ENCODE measurements around the gene CBARP.

Gene CBARP

DNA sequence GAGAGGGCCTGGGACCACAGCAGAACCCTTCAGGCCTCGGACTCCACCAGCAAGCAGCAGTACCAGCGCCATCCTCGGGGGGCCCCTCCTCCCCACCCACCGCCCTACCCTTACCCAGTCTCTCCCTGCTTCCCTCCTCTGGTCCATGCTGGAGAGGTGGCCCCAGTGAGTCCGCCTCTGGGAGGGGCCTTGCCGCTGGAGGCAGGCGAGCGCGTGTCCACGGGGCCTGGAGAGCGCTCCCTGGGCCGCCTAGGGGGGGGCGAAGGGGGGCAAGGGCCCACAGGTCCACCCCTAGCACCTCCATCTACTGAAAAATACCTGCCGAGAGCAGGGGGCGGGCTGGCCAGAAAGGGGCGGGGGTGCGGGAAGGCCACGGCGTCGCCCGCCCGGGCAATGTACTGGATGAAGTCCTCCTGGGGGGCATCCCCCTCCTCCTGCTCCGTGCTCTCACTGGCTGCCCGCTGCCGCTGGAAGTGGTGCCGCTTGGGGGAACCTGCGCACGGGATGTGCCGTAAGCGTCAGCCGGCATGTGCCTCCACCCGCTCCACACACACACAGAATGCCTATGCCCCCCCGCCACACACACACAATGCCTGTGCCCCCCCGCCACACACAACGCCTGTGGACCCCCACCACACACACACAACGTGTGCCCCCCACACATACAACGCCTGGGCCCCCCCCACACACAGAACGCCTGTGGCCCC, 6.9 kb downstream of the CBARP start:
- TF ChIP-seq POLR2A (IDR thresholded peaks at IDR 0.05; ENCODE audit: low read depth, low read length), result no peak
- FAIRE-seq (no peak), DNase-seq (ENCODE audit: insufficient read length, low spot score) (no peak)

DNA sequence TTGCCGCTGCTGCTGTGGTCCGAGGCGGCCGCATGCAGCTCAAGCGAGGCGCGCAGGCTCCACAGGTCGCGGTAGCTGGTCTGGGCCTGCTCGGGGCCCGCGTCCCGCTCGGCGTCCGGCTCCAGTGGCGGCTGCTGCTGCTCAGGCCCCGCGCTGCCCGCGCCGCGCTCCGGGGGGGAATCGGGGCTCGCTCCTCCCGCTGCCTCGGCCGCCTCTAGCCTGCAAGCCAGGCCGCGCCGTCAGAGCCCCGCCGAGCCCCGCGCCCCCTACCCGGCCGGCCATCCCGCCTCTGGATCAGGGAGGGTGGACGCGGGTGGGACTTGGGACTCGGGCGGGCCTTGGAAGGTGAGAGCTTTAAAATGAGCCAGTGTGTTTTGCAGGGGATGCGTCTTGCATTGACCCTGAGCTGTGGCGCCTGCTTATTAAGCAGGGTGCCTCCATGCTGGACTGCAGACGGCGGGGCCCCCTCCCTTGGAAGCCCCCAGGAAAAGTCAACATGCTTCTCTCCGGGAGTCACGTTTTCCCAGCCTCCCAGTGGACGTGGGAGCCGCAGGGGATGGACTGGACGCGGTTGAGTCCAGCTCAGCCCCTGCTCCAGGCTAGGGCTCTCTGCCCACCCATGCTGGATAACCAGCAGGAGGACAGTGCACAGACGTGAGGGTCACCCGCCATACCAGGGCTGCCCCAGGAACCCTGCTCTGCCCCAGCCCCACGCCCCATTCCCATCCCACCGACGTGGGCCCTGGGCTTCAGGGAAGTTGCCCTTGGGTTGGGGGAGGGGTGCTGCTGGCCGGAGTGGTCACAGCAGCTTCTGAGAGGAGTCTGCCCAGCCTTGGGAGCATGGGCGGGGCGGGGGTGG, 7.7 kb downstream of the CBARP start:
- FAIRE-seq (no peak), DNase-seq (ENCODE audit: insufficient read length, low spot score) (no peak)
- TF ChIP-seq POLR2A (IDR thresholded peaks at IDR 0.05; ENCODE audit: low read depth, low read length), result no peak

DNA sequence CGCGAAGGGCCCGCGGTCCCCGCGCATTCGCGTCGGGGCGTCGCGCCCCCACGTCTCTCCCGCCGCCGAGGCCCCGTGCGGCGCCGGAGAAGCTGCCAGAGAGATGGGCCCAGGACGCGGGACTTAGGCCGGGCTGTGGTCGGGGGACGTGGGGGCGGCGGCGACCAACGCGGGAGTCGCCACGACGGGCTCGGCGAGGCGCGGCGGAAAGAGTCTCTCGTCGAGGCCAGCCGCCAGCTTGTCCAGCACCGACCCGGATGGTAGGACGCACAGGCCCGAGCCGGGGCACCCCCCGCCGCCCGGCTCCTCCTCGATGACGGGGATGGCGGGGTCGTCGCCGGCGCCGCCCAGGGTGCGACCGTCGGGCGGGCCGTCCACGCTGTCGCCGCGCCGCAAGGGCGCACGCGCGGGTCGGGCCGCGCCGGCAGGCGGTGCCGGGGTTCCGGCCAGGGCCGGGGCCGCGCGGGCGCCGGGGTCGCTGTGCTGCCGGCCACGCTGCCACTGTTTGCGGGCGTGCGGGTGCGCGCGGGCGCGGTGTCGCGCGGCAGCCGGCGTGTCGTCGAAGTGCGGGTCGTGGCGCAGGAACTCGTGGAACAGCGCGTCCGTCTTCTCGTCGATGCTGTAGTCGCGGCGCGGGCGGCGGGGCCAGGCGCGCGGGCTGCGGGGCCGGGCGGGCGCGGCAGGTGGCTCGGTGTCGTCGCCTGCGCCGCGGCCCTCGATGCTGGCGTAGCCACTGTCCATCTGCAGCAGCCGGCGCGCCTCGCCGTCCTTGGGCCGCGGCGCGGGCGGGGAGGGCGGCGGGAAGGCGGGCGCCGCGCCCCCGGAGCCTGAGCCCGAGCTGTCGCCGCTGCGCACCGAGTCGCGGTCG, 8.5 kb downstream of the CBARP start:
- DNase-seq (ENCODE audit: insufficient read length, low spot score), result no peak
- TF ChIP-seq POLR2A (IDR thresholded peaks at IDR 0.05; ENCODE audit: low read depth, low read length), result no peak
- no peak for FAIRE-seq

- TF ChIP-seq POLR2A (IDR thresholded peaks at IDR 0.05; ENCODE audit: low read depth, low read length), result no peak
- no peak for FAIRE-seq
These were observed 9.4 kb downstream of the CBARP start for GRCh38 chr19:1228161-1228957.

GRCh38 chr19:1227304-1228054, 10.3 kb downstream of the CBARP start:
- DNase-seq (ENCODE audit: insufficient read length, low spot score), result no peak
- no peak for FAIRE-seq
- TF ChIP-seq POLR2A (IDR thresholded peaks at IDR 0.05; ENCODE audit: low read depth, low read length), result no peak

More at GRCh38 chr19:1228161-1228957, 9.4 kb downstream of the CBARP start:
- DNase-seq (ENCODE audit: insufficient read length, low spot score), result no peak

DNA sequence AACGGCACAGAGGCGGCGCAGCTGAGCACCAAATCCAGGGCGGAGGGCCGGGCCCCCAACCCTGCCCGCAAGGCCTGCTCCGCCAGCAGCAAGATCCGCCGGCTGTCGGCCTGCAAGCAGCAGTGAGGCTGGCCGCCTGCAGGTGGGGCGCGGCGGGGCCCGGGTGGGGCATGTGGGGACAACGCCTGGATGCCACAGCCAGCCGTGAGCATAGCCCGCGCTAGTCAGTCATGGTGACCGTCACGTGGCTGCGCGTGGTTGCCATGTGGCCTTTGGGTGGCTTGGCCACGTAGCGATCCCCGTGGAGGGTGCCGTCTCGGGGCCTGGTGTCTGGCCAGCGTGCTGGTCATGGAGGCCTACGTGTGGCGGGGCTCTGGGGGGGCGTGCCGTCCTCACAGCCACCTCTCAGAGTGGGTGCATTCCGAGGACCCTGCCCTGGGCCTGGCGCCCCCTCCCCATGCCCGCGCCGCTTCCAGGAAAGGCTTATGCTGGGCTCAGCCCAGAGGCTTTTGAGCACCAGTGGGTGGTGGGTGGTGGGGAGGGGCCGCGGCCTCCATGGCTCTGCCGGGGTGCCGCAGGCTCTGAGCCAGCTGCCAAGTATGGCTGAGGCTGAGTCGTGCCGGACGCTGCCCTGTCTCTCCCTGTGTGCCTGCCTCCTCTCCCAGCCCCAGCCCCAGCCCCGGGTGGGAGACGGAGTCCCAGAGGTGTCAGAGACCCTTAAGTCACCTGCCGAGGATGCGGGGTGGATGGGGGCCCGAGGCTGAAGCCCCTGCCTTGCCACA, 11.1 kb downstream of the CBARP start:
- DNase-seq (ENCODE audit: insufficient read length, low spot score) (no peak), FAIRE-seq (no peak)
- no peak for TF ChIP-seq POLR2A (IDR thresholded peaks at IDR 0.05; ENCODE audit: low read depth, low read length)

DNA sequence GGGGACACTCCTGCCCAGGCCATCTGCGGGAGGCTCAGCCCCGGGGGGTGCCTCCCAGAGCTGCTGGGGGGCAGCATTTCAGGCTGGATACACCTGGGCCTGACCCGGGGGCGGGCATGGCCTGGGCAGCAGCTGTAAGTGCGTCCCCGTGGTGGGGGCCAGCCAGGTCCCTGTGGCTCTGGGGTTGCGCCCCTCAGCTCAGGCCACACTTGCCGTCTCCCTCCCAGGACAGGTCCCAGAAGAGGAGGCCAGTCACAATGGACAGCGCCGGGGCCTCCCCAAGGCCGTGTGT, 11.6 kb downstream of the CBARP start:
- FAIRE-seq, result no peak

DNA sequence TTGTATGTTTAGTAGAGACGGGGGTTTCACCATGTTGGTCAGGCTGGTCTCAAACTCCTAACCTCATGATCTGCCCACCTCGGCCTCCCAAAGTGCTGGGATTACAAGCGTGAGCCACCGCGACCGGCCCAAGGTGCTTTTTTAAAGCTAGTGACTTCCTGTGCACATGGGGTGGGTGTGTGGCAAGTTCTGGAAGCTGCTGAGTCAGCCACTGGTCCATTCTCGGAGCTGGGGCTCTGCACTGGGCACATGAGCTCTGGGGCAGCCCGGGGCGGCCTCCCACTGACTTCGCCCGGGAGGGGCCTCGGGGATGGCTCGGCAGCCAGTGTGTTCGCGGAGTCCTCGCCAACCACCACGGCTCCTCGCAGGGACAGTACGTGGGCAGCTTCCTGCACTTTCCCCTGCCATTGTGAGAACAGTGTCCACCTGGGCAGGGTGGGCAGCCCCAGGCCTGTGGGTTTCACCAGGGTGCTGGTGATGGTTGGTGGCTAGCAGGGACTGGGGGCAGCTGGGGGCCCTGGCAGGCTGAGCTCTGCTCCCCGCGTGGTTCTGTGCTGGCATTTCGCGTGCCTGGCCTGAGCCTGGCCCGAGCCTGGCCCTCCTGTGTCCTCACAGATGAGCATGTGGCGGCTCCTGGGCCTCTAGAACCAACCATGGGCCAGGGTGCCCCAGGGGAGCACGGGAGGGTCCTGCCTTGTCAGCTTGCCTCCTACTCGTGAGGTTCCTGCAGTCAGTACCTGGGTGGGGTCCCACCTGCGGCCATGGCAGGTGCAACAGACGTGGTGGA, 12.2 kb downstream of the CBARP start:
- no peak for FAIRE-seq
- DNase-seq (ENCODE audit: insufficient read length, low spot score), result no peak
- no peak for TF ChIP-seq POLR2A (IDR thresholded peaks at IDR 0.05; ENCODE audit: low read depth, low read length)

More for the DNA sequence above, 11.6 kb downstream of the CBARP start:
- no peak for TF ChIP-seq POLR2A (IDR thresholded peaks at IDR 0.05; ENCODE audit: low read depth, low read length)
- no peak for DNase-seq (ENCODE audit: insufficient read length, low spot score)

GRCh38 chr19:1224847-1225246, 13.0 kb downstream of the CBARP start:
- DNase-seq (ENCODE audit: insufficient read length, low spot score) (no peak), FAIRE-seq (no peak)

GRCh38 chr19:1224047-1224825, 13.6 kb downstream of the CBARP start:
- no peak for TF ChIP-seq POLR2A (IDR thresholded peaks at IDR 0.05; ENCODE audit: low read depth, low read length)
- no peak for DNase-seq (ENCODE audit: insufficient read length, low spot score)
- no peak for FAIRE-seq

More at GRCh38 chr19:1224847-1225246, 13.0 kb downstream of the CBARP start:
- no peak for TF ChIP-seq POLR2A (IDR thresholded peaks at IDR 0.05; ENCODE audit: low read depth, low read length)

All from H54 (cell line).